ENCODE results near the gene ANKMY1.

GRCh38 chr2:240446664-240447175 lies 111.1 kb downstream of the ANKMY1 start:
- no peak for TF ChIP-seq CTCF (IDR thresholded peaks at IDR 0.05; ENCODE audit: low read depth, low read length)
- no peak for TF ChIP-seq POLR2A (IDR thresholded peaks at IDR 0.05; ENCODE audit: extremely low read depth, insufficient read length)
- TF ChIP-seq MYC (IDR thresholded peaks at IDR 0.05; ENCODE audit: low read depth, low read length), result no peak

All from NB4 (cell line).